NT2/D1 (cell line): ENCODE results near the gene MVK.

ENCODE experiments used
- SUZ12 ChIP-seq: IDR thresholded peaks from 2 replicates; pipeline ENCODE4 v1.6.1; 2011; ENCODE audit not compliant: insufficient read length, insufficient read depth; ENCODE audit errors: extremely low read depth
- YY1 ChIP-seq: IDR thresholded peaks from 2 replicates; pipeline ENCODE4 v1.6.1; 2011; ENCODE audit not compliant: insufficient read length, insufficient read depth
- ZNF274 ChIP-seq: IDR thresholded peaks from 2 replicates; pipeline ENCODE4 v1.6.1; 2011; ENCODE audit warnings: mild to moderate bottlenecking, low read depth, low read length

DNA sequence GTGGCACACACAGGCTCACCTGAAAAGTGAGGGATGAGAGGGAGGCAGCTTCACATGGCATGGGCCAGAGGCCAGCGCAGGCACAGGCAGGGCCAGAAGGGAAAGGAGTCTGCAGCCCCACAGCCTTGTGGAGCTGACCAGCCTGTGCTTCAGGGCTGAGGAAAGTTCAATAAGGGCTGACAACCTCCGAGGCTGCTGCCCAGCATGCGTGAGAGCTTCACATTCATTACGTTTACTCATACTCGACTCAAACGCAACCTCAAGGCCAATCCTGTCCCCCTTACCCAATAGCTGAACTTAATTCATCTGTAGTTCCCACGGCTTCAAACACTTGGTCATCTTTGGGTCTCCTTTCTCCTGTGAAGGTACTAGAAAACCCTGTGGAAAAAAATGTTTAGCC lies 5.1 kb upstream of the MVK start:
- TF ChIP-seq ZNF274 (no peak), YY1 (no peak), SUZ12 (no peak)
